Endothelial cell of umbilical vein (primary cell): ENCODE measurements around the gene MARVELD1. TPM values are rescaled to one million over a fixed set of nuclear protein-coding genes. Genes with fewer than 3 reads are reported as not detected.

Source experiments
- BruUV-seq: library from RNA; stranded (reverse); fragments of 400-500 nt; replicated peaks from 2 replicates; lab custom pipeline; 2021; lab: Mats Ljungman, UMichigan
- CTCF ChIA-PET: fragments of 300-600, 350-600 bp; sonication (Branson Sonifier 250); formaldehyde crosslinking; loops from one replicate; lab custom pipeline; 2021; ENCODE audit warnings: antibody characterized with exemption, inconsistent platforms; lab: Charles Lee
- POLR2A ChIA-PET: fragments of 300-600, 350-600 bp; sonication (Branson Sonifier 250); formaldehyde crosslinking; loops from one replicate; lab custom pipeline; 2021; ENCODE audit warnings: antibody characterized with exemption, inconsistent platforms; lab: Charles Lee
- DNase-seq: peaks from one replicate; pipeline ENCODE4 v3.0.0-alpha.2; 2011; ENCODE audit warnings: low read depth, low spot score
- FAIRE-seq: peaks from 2 replicates; lab custom pipeline; 2011; peaks lifted over from hg19 to GRCh38; lab: Jason Lieb, UNC
- H2AFZ ChIP-seq: 2 replicates; pipeline ENCODE4 v1.6.0; 2012; ENCODE audit warnings: low read depth, low read length, control low read depth, inconsistent platforms
- H3K27ac ChIP-seq: 2 replicates; pipeline ENCODE4 v1.5.1; 2011; ENCODE audit warnings: low read depth, mild to moderate bottlenecking, control low read depth, low read length, moderate library complexity; ENCODE audit not compliant: insufficient read depth
- H3K27me3 ChIP-seq, 2 experiments: 2 replicates each; pipeline versions ENCODE4 v1.6.0 to v1.6.1; 2011; ENCODE audit warnings: low read length in 2 of 2, mixed read lengths in 1 of 2; ENCODE audit not compliant: control insufficient read depth in 2 of 2, insufficient read depth in 2 of 2
- H3K36me3 ChIP-seq, 2 experiments: 2 replicates in 1 of 2; 3 replicates in 1 of 2; pipeline ENCODE4 v1.5.1; 2011; ENCODE audit warnings: low read length in 2 of 2, mild to moderate bottlenecking in 1 of 2, moderate library complexity in 1 of 2; ENCODE audit not compliant: control insufficient read depth in 2 of 2, insufficient read depth in 2 of 2; ENCODE audit errors: extremely low read depth in 1 of 2
- H3K4me1 ChIP-seq: 3 replicates; pipeline ENCODE4 v1.5.1; 2011; ENCODE audit warnings: mild to moderate bottlenecking, low read length; ENCODE audit not compliant: control insufficient read depth, insufficient read depth; ENCODE audit errors: extremely low read depth
- H3K4me2 ChIP-seq: 2 replicates; pipeline ENCODE4 v1.6.1; 2011; ENCODE audit warnings: low read length, control low read depth, mixed read lengths; ENCODE audit not compliant: insufficient read depth
- H3K4me3 ChIP-seq, 3 experiments: fragments of 200-600 bp in 1 of 3; sonication (generic), shearing (Covaris generic) in 1 of 3; replicated peaks in 1 of 3; 2 replicates each; pipeline ENCODE4 v1.5.1; 2011 to 2016; ENCODE audit warnings: control low read depth in 3 of 3, low read length in 3 of 3, mild to moderate bottlenecking in 2 of 3, inconsistent platforms in 1 of 3, low read depth in 1 of 3, moderate library complexity in 1 of 3; ENCODE audit not compliant: insufficient read depth in 1 of 3
- H3K79me2 ChIP-seq: 2 replicates; pipeline ENCODE4 v1.6.0; 2012; ENCODE audit warnings: low read length, inconsistent platforms; ENCODE audit not compliant: control insufficient read depth, insufficient read depth
- H3K9ac ChIP-seq: replicated peaks from 2 replicates; pipeline ENCODE3; 2011; ENCODE audit warnings: low read length, control low read depth; ENCODE audit not compliant: insufficient read depth; ENCODE audit errors: extremely low read depth
- H3K9me1 ChIP-seq: replicated peaks from 3 replicates; pipeline ENCODE4 v1.6.0; 2011; ENCODE audit warnings: mild to moderate bottlenecking, low read length; ENCODE audit not compliant: control insufficient read depth, insufficient read depth; ENCODE audit errors: extremely low read depth
- H3K9me3 ChIP-seq: replicated peaks from 2 replicates; pipeline ENCODE4 v1.5.1; 2012; ENCODE audit warnings: low read length, inconsistent platforms; ENCODE audit not compliant: control insufficient read depth, insufficient read depth
- H4K20me1 ChIP-seq: replicated peaks from 2 replicates; pipeline ENCODE3; 2011; ENCODE audit warnings: mild to moderate bottlenecking, low read length; ENCODE audit not compliant: control insufficient read depth, insufficient read depth; ENCODE audit errors: extremely low read depth
- CTCF ChIP-seq, 2 donors: IDR thresholded peaks; 1 replicate in 1 of 2; 2 replicates in 1 of 2; pipeline ENCODE4 v1.5.1; 2011; ENCODE audit warnings: low read length in 2 of 2, mild to moderate bottlenecking in 2 of 2, moderate library complexity in 2 of 2, control low read depth in 1 of 2, inconsistent platforms in 1 of 2, low read depth in 1 of 2; ENCODE audit not compliant: insufficient read depth in 1 of 2; ENCODE audit errors: extremely low read depth in 1 of 2
- FOS ChIP-seq: IDR thresholded peaks from 2 replicates; pipeline ENCODE4 v1.6.1; 2011; ENCODE audit warnings: mild to moderate bottlenecking, low read length, moderate library complexity, borderline replicate concordance; ENCODE audit not compliant: insufficient read depth
- dilution Hi-C: fragments of 300-500 bp; cut with MboI; formaldehyde crosslinking; loops from one replicate; pipeline ENCODE4 v1.15.0; 2019; ENCODE audit warnings: low sequenced_read_pairs; ENCODE audit not compliant: extremely low pct_ligation_motif_present
- intact Hi-C: fragments of 100-400 bp; cut with micrococcal nuclease; formaldehyde crosslinking; loops from one replicate; pipeline ENCODE4 v1.10.0; 2022
- polyA plus RNA-seq, 4 experiments: library from polyadenylated mRNA; depleted of rRNA in 3 of 4; stranded (reverse) in 3 of 4; unstranded in 1 of 4; fragments of >200 nt; gene quantifications; 2 replicates each; pipeline versions ENCODE4 v1.2.1 to v1.2.3, GENCODE V29; 2011 to 2012; ENCODE audit warnings: missing spikeins in 1 of 4
- total RNA-seq: library from RNA; stranded (reverse); gene quantifications from 2 replicates; pipeline ENCODE4 v1.2.3, GENCODE V29; 2021

The MARVELD1 gene
- total and polyA plus RNA-seq, 2 donors (not counting 3 experiments of a cell fraction or from before 2014, with no cell fraction given): 67.3 to 78.3 TPM

DNA sequence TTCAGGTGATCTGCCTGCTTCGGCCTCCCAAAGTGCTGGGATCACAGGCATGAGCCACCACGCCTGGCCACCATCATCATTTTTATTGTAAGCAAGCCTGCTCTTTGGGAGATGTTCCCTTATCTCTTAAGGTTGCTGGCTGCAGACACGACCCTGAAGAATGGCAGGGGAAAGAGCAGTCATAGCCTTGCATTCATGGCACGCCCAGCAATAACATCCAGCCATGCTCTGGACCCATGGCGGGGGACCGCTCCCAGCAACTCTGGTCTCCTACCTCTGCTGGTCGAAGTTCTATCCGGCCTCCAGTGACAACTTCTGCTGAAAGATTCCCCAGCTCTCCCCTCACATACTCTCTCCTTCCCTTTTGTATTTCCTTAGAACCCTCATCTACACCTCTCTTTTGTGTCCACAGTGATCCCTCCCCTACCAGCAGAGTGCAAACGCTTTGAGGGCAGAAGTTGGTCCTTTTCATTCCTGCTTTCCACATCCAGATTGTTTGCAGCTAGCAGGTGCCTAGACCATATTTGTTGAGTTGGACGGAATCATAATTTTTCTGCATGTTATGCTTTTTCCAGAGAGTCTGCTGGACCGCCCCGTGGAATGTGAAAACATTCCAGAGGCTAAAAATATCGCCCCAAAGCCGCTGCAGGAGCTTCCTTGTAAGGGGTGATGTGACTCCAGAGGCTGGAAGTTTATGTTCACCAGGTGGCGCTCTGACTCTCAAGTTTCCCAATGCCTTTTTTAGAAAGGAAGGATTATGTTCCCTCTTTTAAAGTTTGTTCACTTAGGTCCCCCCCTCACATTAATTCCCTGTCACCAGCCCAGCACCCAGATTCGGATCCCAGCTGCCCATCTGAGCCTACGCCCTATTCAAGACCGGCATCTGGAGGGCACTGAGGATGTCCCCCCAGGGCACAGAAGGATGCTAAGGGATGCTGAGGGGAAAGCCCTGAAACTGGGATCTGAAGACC, 4.3 kb upstream of the MARVELD1 start:
- H2AFZ ChIP-seq: no peak overlapping the region
- H3K4me1 ChIP-seq: peaks cover 4% of the 10 kb centered on the region
- H4K20me1 ChIP-seq: no peaks in the 10 kb centered on the region
- no peak overlapping the region for H3K4me2 ChIP-seq
- H3K9me1 ChIP-seq: no peaks in the 10 kb centered on the region
- H3K4me3 ChIP-seq: no peak overlapping the region
- H3K9ac ChIP-seq: no peak overlapping the region
- dilution Hi-C loops: no loop called here
- ChIA-PET CTCF (interaction anchor here (0.6 to 18.5 kb wide), 30 partner anchors 8 to 1849 kb away, joined by 3 to 863 read pairs (median 4); partner anchors contain the start of genes AVPI1 and ZFYVE27), POLR2A (interaction anchor here (0.6 to 1.2 kb wide), 2 partner anchors 15 to 23 kb away, joined by 3 to 4 read pairs; no protein-coding TSS in a partner anchor)
- FAIRE-seq (peak; percentile 92), DNase-seq (peak; percentile 72)
- H3K36me3 ChIP-seq: no peaks in the 10 kb centered on the region
- no peaks in the 10 kb centered on the region for H3K27me3 ChIP-seq
- intact Hi-C loops: loop anchor here (1.0 kb wide), 1 partner anchor 22 kb away; no protein-coding TSS in a partner anchor
- H3K79me2 ChIP-seq: peaks cover 5% of the 10 kb centered on the region
- no TSS peak for BruUV-seq
- H3K27ac ChIP-seq: no peak overlapping the region
- no peaks in the 10 kb centered on the region for H3K9me3 ChIP-seq
- no peak for TF ChIP-seq FOS
- peak; percentile 74 to 77 for TF ChIP-seq CTCF (IDR thresholded peaks at IDR 0.05; ENCODE audit: extremely low read depth in 1 of 2, insufficient read depth in 1 of 2, low read depth in 1 of 2, low read length in 2 of 2)
